ENCODE measurements around the gene LDLRAD4.

The LDLRAD4 gene

GRCh38 chr18:13416848-13417247 lies 198.3 kb downstream of the LDLRAD4 start:
- no peak for DNase-seq
- H3K27me3 ChIP-seq (ENCODE audit: insufficient read depth, low read depth, severe bottlenecking): no peaks in the 10 kb centered on the region
- no peaks in the 10 kb centered on the region for H3K36me3 ChIP-seq
- TF ChIP-seq CTCF (IDR thresholded peaks at IDR 0.05; ENCODE audit: low read depth, low read length): no peak
- no peak overlapping the region for H3K4me3 ChIP-seq (ENCODE audit: low read depth, low read length)
- H3K9me3 ChIP-seq (ENCODE audit: severe bottlenecking): no peaks in the 10 kb centered on the region
- H3K27ac ChIP-seq: no peak overlapping the region

DNA sequence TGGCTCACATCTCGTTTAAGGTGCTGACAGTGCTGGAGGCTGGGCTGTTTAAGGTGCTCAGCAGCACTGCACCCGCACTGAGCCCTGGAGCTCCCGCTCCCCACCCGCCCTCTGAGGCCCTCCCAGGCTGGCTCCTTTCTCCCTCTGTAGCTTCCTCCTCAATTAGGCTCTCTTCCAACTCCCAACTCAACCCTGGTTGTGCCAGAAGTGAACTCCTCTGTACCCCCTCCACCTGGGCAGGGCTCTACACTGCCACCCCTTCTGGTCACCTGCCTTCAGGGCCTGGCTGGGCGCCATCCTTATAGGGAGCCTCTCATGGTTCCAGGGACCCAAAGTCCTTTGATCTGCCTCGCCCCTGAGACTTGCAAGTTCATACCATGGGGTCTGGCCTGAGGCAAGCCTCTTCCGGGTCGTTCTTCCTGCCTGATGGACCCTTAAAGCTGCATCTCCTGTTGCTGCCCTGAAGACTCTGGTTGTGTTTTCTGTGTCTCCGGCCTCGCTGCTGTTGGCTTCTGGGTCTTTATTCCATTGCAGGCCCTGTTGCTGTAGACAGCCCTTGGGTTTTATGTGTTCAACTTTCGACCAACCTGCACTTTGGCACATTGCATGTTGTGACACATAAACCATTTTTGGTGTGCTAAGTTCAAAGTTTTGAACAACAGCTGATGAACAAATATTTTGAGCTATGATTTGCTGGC lies 199.6 kb downstream of the LDLRAD4 start:
- Histone ChIP-seq H3K9me3 (ENCODE audit: severe bottlenecking) (no peaks in the 10 kb centered on the region), H3K27ac (no peak overlapping the region), H3K36me3 (no peaks in the 10 kb centered on the region), H3K4me3 (ENCODE audit: low read depth, low read length) (no peak overlapping the region), H3K27me3 (ENCODE audit: insufficient read depth, low read depth, severe bottlenecking) (no peaks in the 10 kb centered on the region)
- no peak for TF ChIP-seq CTCF (IDR thresholded peaks at IDR 0.05; ENCODE audit: low read depth, low read length)
- DNase-seq: no peak

GRCh38 chr18:13420969-13421686 lies 202.6 kb downstream of the LDLRAD4 start:
- Histone ChIP-seq H3K9me3 (ENCODE audit: severe bottlenecking) (no peaks in the 10 kb centered on the region), H3K27ac (no peak overlapping the region), H3K36me3 (no peaks in the 10 kb centered on the region), H3K27me3 (ENCODE audit: insufficient read depth, low read depth, severe bottlenecking) (no peaks in the 10 kb centered on the region), H3K4me3 (ENCODE audit: low read depth, low read length) (no peak overlapping the region)
- TF ChIP-seq CTCF (IDR thresholded peaks at IDR 0.05; ENCODE audit: low read depth, low read length): no peak
- DNase-seq: no peak

DNA sequence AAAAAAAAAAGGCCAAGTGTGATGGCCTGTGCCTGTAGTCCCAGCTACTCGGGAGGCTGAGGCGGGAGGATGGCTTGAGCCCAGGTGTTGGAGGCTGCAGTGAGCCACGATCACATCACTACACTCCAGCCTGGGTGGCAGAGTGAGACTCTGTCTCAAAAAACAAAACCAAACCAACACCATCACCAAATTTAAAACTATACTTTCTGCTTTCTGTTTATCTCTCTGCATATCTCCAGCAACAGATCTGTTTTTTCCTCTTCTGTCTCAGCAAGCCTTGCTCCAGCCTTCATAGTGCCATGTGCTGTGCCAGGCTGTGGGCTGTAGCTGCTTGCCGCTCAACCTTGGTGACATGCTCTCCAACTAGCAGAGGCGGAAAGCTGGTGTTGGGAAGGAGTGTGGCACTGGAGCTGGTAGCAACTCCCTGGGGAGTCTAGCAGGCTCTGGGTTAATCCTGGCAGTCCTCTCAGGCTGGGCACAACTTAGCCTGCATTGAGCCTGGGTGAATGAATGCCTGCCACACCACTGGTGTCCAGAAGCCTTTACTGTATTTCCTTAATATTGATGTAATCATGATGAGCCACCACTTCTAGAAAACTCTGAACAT lies 204.1 kb downstream of the LDLRAD4 start:
- H3K27ac ChIP-seq: no peak overlapping the region
- H3K36me3 ChIP-seq: no peaks in the 10 kb centered on the region
- no peak for TF ChIP-seq CTCF (IDR thresholded peaks at IDR 0.05; ENCODE audit: low read depth, low read length)
- no peak overlapping the region for H3K4me3 ChIP-seq (ENCODE audit: low read depth, low read length)
- H3K9me3 ChIP-seq (ENCODE audit: severe bottlenecking): no peaks in the 10 kb centered on the region
- no peak for DNase-seq
- H3K27me3 ChIP-seq (ENCODE audit: insufficient read depth, low read depth, severe bottlenecking): no peaks in the 10 kb centered on the region

DNA sequence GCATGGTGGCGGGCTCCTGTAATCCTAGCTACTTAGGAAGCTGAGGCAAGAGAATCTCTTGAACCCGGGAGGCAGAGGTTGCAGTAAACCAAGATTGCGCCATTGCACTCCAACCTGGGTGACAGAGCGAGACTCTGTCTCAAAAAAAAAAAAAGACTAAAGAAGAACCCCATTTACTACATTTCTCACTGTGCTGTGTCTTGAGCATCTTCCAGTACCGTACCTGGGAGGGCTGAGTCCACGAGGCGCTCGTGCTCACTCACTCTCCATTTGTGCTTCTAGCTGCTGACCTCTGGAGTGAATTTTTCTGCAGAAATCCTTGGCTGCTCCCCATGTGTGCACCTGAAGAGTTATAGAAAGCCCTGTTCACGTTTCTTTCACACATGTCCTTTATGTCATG lies 204.8 kb downstream of the LDLRAD4 start:
- no peak for TF ChIP-seq CTCF (IDR thresholded peaks at IDR 0.05; ENCODE audit: low read depth, low read length)
- Histone ChIP-seq H3K9me3 (ENCODE audit: severe bottlenecking) (no peaks in the 10 kb centered on the region), H3K27me3 (ENCODE audit: insufficient read depth, low read depth, severe bottlenecking) (no peaks in the 10 kb centered on the region), H3K36me3 (no peaks in the 10 kb centered on the region), H3K4me3 (ENCODE audit: low read depth, low read length) (no peak overlapping the region), H3K27ac (no peak overlapping the region)
- DNase-seq: no peak

Measured in WERI-Rb-1 (cell line).